M059J (cell line): ENCODE results near the gene AGER. TPM values are rescaled to one million over a fixed set of nuclear protein-coding genes. Genes with fewer than 3 reads are reported as not detected.

Experiments
- DNase-seq: peaks from one replicate; pipeline ENCODE4 v3.0.0-alpha.2; 2012; ENCODE audit warnings: low read depth
- total RNA-seq: library from RNA; depleted of rRNA; stranded (reverse); fragments of >200 nt; shearing (Covaris generic); gene quantifications from 2 replicates; pipeline ENCODE4 v1.2.3, GENCODE V29; 2014

The AGER gene
- total RNA-seq, 1 experiment from 2014 or later, result 0.07 TPM

GRCh38 chr6:32168807-32169591, 15.1 kb downstream of the AGER start:
- DNase-seq, result no peak

GRCh38 chr6:32168350-32168749, 15.7 kb downstream of the AGER start:
- DNase-seq, result no peak

GRCh38 chr6:32167761-32168262, 16.2 kb downstream of the AGER start:
- DNase-seq, result no peak

GRCh38 chr6:32167154-32167760, 16.8 kb downstream of the AGER start:
- DNase-seq, result no peak

GRCh38 chr6:32166411-32167061, 17.5 kb downstream of the AGER start:
- no peak for DNase-seq

GRCh38 chr6:32164295-32164694, 19.8 kb downstream of the AGER start, which contains the start of gene EGFL8:
EGFL8 (plus strand) TSS chr6:32164595; CDS start chr6:32166166, 1,571 bp downstream.
- no peak for DNase-seq

- DNase-seq, result no peak
Measured at GRCh38 chr6:32163559-32164258, 20.3 kb downstream of the AGER start.

GRCh38 chr6:32158052-32158451, 26.0 kb downstream of the AGER start:
- no peak for DNase-seq

GRCh38 chr6:32156891-32157290, 27.2 kb downstream of the AGER start:
- DNase-seq, result no peak

GRCh38 chr6:32154514-32155161, 29.4 kb downstream of the AGER start:
- peak; percentile 78 for DNase-seq

GRCh38 chr6:32153564-32154513, 30.2 kb downstream of the AGER start, which contains the start of gene PPT2:
PPT2 (plus strand) TSS chr6:32154141; CDS start chr6:32154595, 454 bp downstream.
- DNase-seq, result peak; percentile 87

GRCh38 chr6:32152769-32153563, 31.1 kb downstream of the AGER start:
- DNase-seq, result no peak

- DNase-seq, result no peak
Measured at GRCh38 chr6:32151863-32152768, 31.9 kb downstream of the AGER start, which contains the start of gene PRRT1. PRRT1 (minus strand) TSS chr6:32151939; CDS start chr6:32151827, 112 bp downstream.

- DNase-seq, result no peak
Measured at GRCh38 chr6:32151181-32151862, 32.7 kb downstream of the AGER start.

- no peak for DNase-seq
Measured at GRCh38 chr6:32149932-32150870, 33.9 kb downstream of the AGER start.

- no peak for DNase-seq
Measured at GRCh38 chr6:32149092-32149755, 34.8 kb downstream of the AGER start.
